Mucosa of rectum (tissue), 2 donors: ENCODE results near the gene PORCN.
A peak's percentile ranks its signal among the peaks of the same experiment; 100 is the strongest.

Experiments
- H3K27ac ChIP-seq, 2 donors: one replicate each; pipeline ENCODE4 v1.7.0; 2013; ENCODE audit warnings: inconsistent platforms in 2 of 2, low read depth in 2 of 2, low read length in 2 of 2
- H3K27me3 ChIP-seq, 2 donors: one replicate each; pipeline ENCODE4 v1.7.0; 2013; ENCODE audit warnings: low read length in 2 of 2; ENCODE audit not compliant: control insufficient read depth in 2 of 2, insufficient read depth in 2 of 2
- H3K36me3 ChIP-seq, 2 donors: one replicate each; pipeline ENCODE4 v1.7.0; 2013; ENCODE audit warnings: low read length in 2 of 2; ENCODE audit not compliant: control insufficient read depth in 2 of 2, insufficient read depth in 2 of 2
- H3K4me1 ChIP-seq, 2 donors: one replicate each; pipeline ENCODE4 v1.7.0; 2013; ENCODE audit warnings: low read length in 2 of 2, mild to moderate bottlenecking in 1 of 2; ENCODE audit not compliant: control insufficient read depth in 2 of 2, insufficient read depth in 2 of 2
- H3K4me3 ChIP-seq, 2 donors: one replicate each; pipeline ENCODE4 v1.7.0; 2013; ENCODE audit warnings: low read length in 2 of 2
- H3K9ac ChIP-seq, 2 donors: one replicate each; pipeline ENCODE4 v1.7.0; 2013; ENCODE audit warnings: low read length in 2 of 2, low read depth in 1 of 2, mild to moderate bottlenecking in 1 of 2
- H3K9me3 ChIP-seq, 2 donors: one replicate each; pipeline ENCODE4 v1.7.0; 2013; ENCODE audit warnings: low read length in 2 of 2; ENCODE audit not compliant: control insufficient read depth in 2 of 2
- donor health status: healthy.
- donor health status: Normal muscosa, but diverticular disease.

PORCN gene

DNA sequence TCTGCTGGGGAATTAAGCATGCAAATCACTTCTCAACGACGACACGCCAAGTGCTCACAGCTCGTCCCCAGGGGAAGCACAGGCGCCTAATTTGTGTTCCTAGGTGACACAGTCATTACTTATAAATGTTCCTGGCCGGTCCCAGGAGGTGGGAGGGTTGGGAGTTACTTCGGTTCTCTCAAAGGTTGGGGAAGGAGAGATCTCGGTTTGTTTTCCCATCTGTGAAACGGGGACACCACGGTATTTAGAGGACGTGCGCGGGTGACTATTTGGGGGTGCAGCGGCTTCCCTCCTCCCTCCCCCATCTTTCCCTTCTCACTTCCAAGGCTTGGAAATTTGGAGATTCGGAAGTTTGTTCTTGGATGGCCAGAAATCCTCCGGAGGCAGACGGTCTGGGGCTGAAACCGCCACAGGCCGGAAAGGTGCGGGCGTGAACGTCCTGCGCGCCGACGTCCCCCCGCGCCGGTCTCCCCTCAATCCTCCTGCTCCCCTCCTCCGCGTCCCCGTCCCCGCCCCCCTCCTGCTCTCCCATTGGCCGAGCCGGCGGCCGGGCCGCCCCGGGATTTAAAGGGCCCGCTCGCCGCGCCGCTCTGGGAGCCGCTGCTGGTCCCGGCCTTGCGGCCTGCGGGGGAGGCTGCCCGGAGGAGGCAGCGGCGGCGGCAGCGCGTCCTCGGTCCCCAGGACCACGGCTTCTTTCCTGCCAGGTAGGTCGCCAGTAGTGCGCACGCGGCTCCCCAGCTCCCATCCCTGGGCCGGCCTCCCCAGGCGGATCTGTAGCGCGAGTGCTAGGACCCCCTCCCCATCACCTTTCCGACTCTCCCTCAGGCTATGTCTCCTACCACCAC lies at the start of gene PORCN:
TSS of gene PORCN (plus strand) at position 593 of the 845 bp plus-strand sequence. CDS start 829 bp downstream, outside the sequence.
- Histone ChIP-seq H3K9me3 (no peaks in the 10 kb centered on the region), H3K36me3 (no peaks in the 10 kb centered on the region), H3K9ac (peak within 1 kb of the TSS; percentile 70 to 76), H3K27ac (peak within 1 kb of the TSS; percentile 65 to 72), H3K27me3 (peaks cover 0 to 3% of the 10 kb centered on the region in 2 donors), H3K4me3 (peak within 1 kb of the TSS; percentile 73 to 84), H3K4me1 (peaks cover 0 to 4% of the 10 kb centered on the region in 2 donors)

DNA sequence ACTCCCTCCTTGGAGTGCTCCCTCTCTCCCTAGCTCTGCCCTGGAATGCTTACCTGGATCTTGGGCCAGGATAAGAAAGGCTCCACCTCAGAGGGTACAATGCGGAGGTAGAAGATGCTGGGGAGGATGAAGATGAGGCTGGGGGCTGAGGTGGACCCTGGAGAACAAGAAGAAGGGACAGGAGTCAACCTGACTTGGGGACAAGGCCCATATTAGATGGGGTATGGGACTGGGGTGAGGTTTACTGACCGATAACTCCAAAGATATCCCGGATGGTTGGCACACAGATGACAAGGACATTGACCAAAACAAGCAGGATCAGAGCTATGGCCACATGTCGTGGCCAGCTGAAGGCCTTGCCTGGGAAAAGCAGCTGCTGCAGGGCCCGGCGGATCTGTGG lies 49.3 kb upstream of the PORCN start:
- H3K9me3 ChIP-seq, result no peaks in the 10 kb centered on the region
- no peak overlapping the region for H3K4me3 ChIP-seq
- no peaks in the 10 kb centered on the region for H3K27me3 ChIP-seq
- H3K4me1 ChIP-seq, result no peaks in the 10 kb centered on the region
- H3K9ac ChIP-seq, result no peak overlapping the region
- no peaks in the 10 kb centered on the region for H3K36me3 ChIP-seq
- H3K27ac ChIP-seq, result no peak overlapping the region

GRCh38 chrX:48460031-48460430 lies 48.8 kb upstream of the PORCN start:
- Histone ChIP-seq H3K9ac (no peak overlapping the region), H3K27ac (no peak overlapping the region), H3K4me3 (no peak overlapping the region), H3K27me3 (no peaks in the 10 kb centered on the region), H3K4me1 (no peaks in the 10 kb centered on the region), H3K36me3 (no peaks in the 10 kb centered on the region), H3K9me3 (no peaks in the 10 kb centered on the region)

GRCh38 chrX:48460606-48461005 lies 48.2 kb upstream of the PORCN start:
- Histone ChIP-seq H3K27me3 (no peaks in the 10 kb centered on the region), H3K36me3 (no peaks in the 10 kb centered on the region), H3K9ac (no peak overlapping the region), H3K27ac (no peak overlapping the region), H3K9me3 (no peaks in the 10 kb centered on the region), H3K4me3 (no peak overlapping the region), H3K4me1 (no peaks in the 10 kb centered on the region)

- Histone ChIP-seq H3K36me3 (no peaks in the 10 kb centered on the region), H3K9me3 (no peaks in the 10 kb centered on the region), H3K27me3 (no peaks in the 10 kb centered on the region), H3K4me1 (no peaks in the 10 kb centered on the region), H3K27ac (no peak overlapping the region), H3K9ac (no peak overlapping the region), H3K4me3 (no peak overlapping the region)
These were observed 47.0 kb upstream of the PORCN start for GRCh38 chrX:48461830-48462229.

DNA sequence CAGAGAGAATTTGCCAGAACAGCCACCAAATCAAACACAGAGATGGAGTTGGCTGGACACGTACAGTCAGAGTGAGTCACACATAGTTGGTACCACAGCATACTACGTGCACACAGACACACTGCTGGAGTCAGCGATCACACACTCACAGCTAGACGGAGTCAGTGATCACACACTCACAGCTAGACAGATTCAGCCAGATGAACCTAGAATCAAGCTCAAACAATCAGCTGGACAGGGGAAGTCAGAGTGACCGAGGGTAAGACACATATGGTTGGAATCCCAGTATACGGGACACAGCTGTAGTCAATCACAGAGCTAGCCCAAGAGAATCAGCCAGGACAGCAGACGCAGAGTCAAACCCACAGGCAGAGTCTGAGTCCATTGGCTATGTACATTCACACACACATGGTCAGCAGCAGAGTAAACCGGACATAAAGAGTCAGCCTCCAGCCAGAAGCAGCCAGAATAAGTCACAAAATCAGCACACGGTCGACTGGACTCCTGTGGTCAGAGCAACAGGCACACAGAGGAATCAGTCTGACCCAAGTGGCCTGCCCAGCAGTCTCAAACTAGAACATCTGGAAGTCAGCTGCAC lies 43.4 kb upstream of the PORCN start:
- no peaks in the 10 kb centered on the region for H3K36me3 ChIP-seq
- no peaks in the 10 kb centered on the region for H3K9me3 ChIP-seq
- no peak overlapping the region for H3K9ac ChIP-seq
- H3K27me3 ChIP-seq, result no peaks in the 10 kb centered on the region
- no peak overlapping the region for H3K4me3 ChIP-seq
- no peak overlapping the region for H3K27ac ChIP-seq
- peaks cover 5 to 6% of the 10 kb centered on the region in 2 donors for H3K4me1 ChIP-seq

GRCh38 chrX:48466696-48467095 lies 42.1 kb upstream of the PORCN start:
- Histone ChIP-seq H3K27me3 (no peaks in the 10 kb centered on the region), H3K9me3 (no peaks in the 10 kb centered on the region), H3K27ac (no peak overlapping the region), H3K36me3 (no peaks in the 10 kb centered on the region), H3K4me3 (no peak overlapping the region), H3K9ac (no peak overlapping the region), H3K4me1 (peaks cover 5 to 6% of the 10 kb centered on the region in 2 donors)

GRCh38 chrX:48467281-48467761 lies 41.5 kb upstream of the PORCN start:
- Histone ChIP-seq H3K9ac (peak overlapping the region in 1 of 2 donors; percentile 57), H3K4me1 (peaks cover 5 to 6% of the 10 kb centered on the region in 2 donors), H3K9me3 (no peaks in the 10 kb centered on the region), H3K4me3 (peak overlapping the region; percentile 65 to 73), H3K36me3 (no peaks in the 10 kb centered on the region), H3K27ac (no peak overlapping the region), H3K27me3 (no peaks in the 10 kb centered on the region)

DNA sequence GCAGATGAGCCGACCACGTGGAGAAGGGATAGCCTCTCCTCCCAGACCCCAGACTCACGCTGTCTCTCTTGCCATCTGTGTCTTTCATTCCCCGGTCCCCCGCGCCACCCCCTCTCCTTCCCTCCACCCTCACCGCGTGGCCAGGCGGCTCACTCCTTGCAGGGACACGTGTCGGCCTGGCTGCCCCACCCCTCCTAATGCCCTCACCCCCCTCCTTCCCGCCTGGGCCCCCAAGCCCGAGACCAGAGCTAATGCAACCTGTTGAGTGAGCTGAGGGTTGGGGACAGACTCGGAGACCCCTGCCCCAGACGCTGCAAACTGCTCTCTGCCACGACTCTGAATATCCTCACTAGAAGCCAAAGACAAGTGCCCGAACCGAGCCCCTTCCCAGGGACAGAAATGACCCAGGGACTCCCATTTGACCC lies 40.5 kb upstream of the PORCN start:
- Histone ChIP-seq H3K9me3 (no peaks in the 10 kb centered on the region), H3K27me3 (no peaks in the 10 kb centered on the region), H3K36me3 (no peaks in the 10 kb centered on the region), H3K9ac (peak overlapping the region; percentile 57 to 63), H3K27ac (no peak overlapping the region), H3K4me3 (peak overlapping the region; percentile 73 to 74), H3K4me1 (peaks cover 5 to 6% of the 10 kb centered on the region in 2 donors)
